ENCODE results near the gene SLC17A3.

Gene SLC17A3, protein sequence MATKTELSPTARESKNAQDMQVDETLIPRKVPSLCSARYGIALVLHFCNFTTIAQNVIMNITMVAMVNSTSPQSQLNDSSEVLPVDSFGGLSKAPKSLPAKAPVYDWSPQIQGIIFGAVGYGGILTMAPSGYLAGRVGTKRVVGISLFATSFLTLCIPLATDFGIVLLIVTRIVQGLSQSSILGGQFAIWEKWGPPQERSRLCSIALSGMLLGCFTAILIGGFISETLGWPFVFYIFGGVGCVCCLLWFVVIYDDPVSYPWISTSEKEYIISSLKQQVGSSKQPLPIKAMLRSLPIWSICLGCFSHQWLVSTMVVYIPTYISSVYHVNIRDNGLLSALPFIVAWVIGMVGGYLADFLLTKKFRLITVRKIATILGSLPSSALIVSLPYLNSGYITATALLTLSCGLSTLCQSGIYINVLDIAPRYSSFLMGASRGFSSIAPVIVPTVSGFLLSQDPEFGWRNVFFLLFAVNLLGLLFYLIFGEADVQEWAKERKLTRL

DNA sequence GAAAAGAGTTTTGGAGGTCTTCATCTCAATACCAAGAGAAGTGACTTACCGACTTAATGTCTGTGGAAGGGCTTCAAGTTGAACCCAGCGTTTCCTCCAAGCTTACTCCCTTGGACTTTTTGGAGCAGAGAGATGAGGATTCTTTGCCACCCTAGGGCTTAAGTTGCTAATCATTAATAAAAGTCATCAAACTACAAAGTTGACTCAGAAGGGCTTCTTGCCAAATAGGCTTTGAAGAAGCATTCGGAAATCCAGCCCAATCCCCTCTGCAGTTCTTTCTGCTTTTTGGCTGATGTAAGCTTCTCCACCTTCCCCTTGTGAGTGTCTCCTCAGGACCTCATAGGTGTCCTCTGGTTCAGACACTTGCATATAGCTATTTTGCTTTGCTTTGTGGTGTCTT, at the start of gene SLC17A3:
Gene SLC17A3 (minus strand): TSS at position 126 of the 400 bp plus-strand sequence. CDS start 5,856 bp downstream, outside the sequence.
- peak; percentile 20 for DNase-seq

DNA sequence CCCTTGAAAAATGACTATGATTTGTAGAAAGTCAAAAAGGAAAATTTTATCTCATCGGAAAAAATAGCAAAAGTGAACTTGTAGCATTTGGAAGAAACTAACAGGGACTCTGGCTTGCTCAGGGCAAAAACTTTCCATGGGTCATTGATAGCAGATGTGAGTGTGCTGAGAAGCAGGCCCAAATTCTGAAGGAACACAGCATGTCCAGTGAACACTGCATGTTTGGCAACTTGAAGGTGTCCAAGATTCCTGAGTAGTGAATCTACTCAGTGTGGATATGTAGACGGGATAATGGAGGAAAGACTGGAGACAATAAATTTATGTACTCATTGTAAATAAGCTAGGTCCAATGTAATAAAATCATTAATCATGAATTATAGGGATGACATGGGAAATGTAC, 48.3 kb upstream of the SLC17A3 start:
- DNase-seq, result no peak

DNA sequence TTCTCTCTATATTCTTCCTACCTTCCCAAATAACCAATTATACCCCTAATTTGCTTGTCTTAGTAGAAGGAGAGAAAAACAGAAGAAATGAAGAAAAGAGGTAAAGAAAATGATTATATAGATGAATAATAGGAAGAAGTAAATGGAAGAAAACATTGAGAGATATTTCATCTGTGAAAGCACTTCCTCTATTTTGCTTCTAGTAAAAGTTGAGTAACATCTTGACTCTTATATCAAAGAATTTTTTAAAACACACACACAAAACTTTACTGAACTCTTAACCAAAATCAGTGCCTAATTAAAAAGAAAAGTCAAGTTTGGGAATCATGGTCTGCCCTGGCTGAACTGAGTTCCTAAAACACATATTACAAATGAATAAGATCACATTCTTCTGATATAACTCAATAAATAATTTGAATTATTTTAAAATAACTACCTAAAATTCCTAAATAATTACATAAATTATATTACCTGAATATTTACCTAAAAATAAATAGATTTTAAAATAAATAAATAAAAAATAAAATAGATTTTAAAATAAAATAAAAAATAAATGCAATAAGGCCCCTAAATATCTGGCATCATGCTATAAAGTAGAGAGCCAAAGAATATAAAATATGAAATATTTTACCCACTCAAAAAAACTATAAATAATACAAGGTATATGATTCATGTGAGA, 47.6 kb upstream of the SLC17A3 start:
- no peak for DNase-seq

DNA sequence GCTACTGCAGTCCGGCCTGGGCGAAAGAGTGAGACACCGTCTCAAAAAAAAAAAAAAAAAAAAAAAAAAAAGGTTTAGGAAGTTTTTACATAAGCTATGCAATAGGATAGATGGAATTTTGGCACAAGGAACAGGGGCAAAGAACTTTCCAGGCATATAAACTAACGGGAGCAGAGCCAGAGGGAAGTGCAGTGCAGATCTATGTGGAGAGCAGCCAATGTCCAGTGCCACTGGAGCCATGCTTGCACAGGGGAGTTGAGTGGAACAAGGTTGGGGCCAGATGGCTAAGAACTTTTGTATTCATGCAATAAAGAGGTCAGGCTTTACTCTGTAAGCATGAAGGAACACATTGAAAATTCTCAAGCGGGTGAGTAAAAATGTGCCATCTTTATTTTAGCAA, 45.6 kb upstream of the SLC17A3 start:
- no peak for DNase-seq

DNA sequence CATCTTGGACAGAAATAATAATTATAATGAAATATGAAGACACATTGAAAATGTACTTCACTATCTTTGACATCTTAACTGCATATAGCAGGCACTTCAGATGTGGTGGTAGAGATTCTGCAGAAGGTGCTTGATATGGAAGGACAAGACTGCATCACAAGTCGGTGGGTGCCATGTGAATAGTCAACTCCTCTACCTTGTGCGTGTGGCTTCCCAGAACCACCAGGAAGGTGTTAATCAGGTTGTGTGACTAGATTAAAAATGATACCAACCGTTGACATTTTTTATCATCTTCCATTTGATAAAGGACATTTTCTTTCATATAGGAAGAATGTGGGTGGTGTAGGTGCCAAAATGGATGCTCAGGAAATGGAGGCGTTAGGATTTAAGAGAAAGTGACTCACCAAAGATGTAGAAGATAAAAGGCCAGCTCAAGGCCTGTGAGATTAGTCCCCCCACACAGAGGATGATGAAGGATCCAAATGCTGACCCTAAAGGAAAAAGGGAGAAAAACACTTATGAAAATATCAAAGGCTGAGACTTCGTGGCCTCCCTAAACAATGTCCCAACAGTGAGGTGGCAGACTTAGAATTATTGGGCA, 44.1 kb upstream of the SLC17A3 start:
- DNase-seq, result no peak

DNA sequence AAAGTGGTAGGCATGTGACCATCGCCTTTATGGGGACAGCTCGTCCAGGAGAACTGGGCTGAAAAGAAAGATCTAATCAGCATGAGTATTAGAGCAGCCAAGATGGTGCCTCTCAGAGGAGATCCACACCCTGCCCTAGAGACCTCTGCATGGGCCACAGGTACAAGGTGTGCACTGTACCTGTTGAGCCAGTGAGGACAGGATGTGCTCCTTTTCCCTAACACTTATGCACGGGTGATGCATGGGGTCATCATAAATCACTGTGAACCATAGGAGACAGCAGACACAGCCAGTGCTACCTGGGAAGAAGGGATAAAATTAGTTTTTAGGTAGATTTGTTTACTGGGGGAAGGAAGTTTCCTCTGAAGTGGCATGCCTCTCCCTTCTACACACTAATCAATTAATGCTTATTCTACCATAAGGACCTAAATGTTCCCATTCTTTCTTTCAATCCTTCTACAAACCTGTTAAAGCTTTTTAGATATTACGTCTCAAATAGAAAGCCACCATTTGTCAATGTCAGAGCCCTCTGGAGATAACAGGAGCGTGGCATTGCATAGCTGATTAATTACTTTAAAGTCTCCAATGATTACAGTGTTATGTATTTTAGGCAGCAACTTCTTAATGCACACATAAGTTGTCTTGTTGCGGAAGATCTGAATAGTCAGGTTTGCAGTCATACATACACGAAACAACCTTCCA, 42.9 kb upstream of the SLC17A3 start:
- no peak for DNase-seq

DNA sequence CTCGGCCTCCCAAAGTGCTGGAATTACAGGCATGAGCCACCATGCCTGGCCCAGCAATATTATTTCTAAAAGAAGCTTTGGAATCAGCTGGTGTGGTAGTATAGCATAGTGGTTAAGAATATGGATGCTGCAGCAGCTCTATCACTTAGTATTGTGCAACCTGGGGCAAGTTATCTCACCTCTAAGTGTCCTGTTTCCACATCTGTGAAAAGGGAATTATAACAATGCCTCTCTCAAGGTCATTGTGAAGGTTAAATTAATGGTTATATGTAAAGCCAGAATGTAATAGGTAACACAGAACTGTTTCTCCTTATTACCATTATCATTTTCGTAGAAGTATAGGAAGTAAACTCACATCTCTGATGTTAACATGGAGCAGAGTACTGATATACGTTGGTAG, 42.3 kb upstream of the SLC17A3 start:
- no peak for DNase-seq

DNA sequence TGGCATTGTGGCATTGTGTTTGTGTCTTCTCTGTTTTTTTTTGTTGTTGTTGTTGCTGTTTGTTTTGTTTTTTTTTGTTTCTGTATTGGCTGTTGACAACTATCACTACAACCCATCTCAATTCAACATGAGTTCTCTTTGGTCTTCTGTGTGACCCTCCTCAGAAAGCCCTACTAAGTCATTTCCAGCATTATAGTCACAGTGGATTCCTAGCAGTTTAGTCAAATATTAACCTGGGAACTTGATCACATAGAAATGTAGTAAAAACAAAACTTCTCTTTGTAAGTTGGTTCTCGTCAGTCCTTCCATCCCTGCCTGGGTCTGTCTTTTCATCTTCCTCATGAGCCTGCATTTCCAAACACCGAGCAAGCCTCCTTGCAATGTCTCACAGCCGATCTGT, 39.7 kb upstream of the SLC17A3 start:
- DNase-seq, result no peak

DNA sequence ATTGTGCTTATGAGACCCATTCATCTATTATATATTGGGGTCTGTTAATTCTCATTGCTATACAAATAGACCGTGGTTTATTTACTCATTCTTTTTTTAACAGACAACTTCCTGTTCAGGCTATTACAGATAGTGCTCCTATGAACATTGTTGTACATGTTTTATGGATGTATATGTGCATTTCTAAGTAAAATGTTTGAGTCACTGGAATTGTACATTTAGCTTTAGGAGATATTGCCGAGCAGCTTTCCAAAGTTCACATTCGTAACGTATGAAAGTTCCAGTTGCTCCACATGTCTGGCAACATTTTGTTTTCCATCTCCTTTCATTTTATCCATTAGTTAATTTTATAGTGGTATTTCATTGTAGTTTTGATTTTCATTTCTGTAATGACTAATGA, 37.3 kb upstream of the SLC17A3 start:
- DNase-seq, result no peak

DNA sequence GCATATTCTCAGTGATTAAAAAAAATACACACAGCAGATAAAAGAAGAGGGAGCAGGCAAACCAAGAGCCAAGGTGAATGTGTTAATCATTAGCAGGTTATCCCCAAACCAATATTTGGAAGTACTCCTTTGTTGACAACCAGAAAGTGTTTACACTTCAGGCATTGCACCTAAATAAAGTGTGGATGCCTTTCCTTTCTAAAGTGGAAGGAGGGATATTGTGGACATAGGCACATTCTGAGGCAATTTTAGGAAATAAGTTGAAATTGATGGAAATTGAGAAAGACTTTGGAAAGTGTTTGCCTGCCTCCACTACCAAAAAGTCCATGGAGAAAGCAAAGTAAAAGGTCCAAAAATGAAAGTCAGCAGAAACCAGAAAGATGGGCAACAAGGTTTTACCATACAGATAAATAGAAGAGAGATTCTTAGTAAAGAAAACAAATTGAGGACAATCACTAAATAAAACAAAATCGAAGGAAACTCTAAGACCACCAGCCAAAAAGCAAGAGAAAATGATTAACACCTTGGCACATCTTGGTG, 33.5 kb upstream of the SLC17A3 start:
- no peak for DNase-seq

DNA sequence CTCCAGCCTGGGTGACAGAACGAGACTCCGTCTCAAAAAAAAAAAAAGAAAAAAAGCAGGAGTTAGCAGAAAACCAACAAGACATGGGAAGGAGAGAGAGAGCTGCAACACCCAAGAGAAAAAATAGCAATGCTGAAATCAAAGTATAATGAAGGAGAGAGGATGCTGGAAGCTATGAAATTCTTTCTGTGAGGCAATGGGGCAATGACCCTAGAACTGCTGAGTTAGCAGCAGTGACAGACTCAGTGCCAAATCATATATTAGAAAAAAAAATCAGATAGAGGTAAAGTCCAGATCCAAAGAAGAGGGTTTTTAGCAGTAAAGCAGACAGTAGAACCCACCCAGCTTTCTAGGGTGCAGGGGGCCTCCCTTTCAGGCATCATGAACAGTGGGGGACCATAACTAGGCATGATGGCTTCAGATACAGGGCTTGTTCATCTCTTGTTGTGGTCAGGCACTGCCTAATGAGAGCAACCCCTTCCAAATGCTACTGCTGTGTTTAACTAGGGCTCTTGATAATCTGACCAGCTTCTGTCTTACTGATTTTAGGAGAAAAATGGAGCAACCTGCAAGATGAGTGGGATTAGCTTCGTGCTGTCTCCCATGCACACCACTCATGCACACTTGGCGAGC, 29.5 kb upstream of the SLC17A3 start:
- no peak for DNase-seq

DNA sequence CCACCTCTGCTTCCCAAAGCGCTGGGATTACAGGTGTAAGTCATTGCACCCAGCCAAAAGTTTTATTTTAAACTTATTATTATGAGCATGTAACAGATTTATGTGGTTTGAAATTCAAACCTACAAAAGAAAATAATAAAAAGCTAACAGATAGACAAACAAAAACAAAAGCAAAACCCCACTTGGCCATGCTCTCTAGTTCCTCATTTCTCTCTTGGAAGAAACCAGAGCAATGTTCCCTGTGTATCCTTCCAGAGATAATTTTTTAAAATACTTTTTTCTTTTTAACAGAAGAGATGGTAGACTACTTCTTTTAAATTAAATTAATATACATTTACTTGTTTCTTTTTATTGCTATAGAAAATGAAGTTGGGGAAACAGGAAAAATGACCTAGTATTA, 28.0 kb upstream of the SLC17A3 start:
- no peak for DNase-seq

DNA sequence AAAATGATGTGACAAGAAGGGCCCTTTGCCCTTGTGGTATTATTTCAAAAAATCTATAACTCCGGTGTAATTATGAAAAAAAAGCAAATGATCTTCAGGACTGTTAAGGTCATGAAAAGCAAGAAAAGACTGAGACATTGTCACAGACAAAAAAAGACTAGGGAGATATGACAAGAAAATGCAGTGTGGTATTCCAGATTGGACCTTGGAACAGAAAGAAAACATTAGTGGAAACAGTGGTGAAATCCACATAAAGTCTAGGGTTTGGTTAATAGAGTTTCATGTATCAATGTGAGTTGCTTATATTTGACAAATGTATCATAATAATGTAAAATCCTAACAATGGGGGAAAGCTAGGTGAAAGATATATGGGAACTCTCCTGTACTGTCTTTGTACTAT, 26.8 kb upstream of the SLC17A3 start:
- no peak for DNase-seq

DNA sequence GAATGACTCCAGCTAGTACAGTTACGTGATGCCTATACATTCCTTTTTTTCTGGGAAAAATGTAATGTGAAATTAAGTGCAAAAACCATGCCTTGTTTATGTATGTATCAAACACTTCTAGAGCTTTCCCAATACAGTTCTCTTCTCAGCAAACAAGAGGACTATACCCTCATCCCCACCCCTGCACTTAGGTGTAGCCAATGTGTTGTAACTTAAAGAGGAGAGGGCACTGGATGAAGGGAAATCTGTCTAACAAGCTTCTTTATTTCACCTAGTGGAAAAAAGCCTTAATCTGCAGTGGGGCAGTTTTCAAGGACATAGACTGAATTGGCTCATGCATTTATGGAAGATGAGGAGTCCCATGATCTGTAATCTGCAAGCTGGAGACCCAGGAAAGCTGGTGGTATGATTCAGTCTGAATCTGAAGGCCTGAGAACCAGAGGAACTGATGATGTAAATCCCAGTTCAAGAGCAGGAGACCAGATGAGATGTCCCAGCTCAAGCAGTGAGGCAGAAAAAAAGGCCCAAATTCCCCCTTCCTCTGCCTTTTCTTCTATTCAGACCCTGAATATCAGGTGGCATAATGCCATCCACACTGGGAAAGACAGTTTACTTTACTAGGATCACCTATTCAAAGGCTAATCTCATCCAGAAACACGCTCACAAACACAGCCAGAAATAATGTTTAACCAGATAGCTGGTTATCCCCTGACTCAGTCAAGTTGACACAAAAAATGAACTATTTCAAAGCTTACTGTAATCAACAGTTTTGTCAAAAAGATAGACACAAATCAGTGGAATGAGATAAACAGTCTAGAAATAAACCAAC, 25.8 kb upstream of the SLC17A3 start:
- DNase-seq, result peak; percentile 63

DNA sequence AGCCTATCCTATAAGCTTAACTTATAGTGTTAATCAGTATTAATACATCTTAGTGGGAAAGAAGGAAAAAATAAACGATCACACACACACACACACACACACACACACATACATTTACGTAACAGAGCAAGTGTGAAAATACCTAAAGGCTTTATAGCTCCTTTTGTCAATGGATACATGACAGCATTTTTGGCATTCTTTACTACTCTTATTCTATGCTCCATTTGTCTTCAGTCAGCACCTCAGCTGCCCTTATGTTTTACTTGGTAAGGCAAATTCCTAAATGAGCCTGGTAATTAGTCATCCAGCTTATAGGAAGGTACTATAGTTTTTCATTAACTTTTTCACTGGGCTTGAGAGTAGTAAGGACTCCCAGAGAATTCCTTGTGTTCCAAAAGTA, 25.1 kb upstream of the SLC17A3 start:
- DNase-seq, result peak; percentile 82

DNA sequence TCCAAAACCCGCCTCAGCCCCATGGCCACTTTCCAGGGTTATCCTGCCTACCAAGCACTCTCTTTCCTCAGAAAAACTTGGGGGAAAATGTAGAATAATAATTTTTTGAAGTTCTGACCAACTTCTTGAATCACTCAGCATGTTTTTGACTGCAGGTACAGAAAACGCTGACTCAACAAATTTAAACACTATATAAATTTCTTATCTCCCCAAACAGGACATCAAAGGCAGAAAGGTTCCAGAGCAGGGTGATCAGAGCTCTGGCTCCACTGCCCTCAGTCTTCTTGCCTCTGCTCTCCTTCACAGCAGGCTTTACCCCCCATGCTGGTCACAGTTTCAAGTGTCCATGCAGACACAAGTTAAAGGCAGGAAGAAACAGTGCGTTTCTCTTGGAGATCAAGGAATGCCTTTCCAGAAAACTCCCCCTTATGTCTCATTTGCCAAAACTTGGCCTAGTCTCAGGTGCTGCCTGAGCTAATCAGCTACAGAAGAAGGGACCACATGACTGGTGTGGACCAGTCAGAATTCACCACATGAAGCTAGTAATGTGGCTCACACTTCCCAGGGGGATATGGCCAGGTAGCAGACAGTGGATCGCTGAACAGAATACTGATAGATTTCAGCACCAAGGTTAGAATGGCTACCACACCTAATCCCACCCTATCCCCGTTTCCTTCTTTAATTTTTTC, 24.4 kb upstream of the SLC17A3 start:
- peak; percentile 17 for DNase-seq

DNA sequence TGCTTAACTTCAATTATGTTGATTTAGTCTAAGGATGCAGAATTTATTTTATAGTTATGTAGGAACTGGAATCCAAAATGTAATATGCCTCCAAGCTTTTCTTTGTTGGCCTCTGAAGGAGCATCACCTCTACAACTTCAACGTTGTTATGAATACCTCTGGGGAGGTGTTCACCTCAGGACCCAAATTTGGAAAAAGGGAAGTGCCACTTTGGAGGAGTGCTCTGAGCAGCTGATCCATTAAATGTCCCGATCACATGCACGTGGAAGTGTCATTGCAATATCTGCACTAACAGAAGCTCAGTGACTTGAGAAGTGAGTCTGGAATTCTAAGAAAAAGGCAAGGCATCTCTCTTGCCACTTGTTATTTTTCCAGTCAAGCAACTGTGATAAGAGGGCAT, 22.2 kb upstream of the SLC17A3 start:
- DNase-seq, result no peak

DNA sequence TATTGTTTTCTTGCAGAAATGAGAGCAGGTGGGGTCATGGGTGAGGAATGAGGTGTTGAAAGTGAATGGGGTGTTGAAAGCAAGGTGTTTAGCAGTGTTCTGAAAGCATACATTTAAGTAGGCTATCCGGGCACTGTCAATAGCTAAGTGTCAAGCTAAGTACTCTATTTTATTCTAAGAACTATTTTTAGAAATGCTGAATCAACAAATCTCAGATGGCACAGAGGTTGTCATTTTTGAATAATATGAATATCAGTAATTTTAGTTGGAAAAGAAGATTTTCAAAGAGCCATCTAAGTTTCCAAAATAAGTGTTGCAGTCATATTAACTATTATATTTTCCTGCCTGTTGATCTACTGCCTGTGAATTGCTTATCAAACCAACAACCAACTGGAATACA, 21.7 kb upstream of the SLC17A3 start:
- no peak for DNase-seq

DNA sequence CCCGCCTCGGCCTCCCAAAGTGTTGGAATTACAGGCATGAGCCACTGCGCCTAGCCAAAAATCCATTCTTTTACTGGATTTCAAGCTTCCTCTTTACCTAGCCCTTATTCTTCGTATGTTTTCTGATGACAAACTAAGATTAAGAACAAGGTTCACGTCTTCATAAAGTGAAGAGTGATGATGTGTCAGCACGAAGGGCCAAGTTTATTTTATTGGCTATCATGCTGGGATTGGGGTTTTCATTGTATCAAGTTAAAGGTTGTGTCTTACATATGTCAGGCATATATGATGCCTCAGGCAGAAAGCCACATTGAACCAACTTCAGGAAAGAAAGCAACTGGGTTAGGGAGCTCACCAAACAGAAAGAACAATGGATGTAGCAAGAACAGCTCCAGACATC, 19.7 kb upstream of the SLC17A3 start:
- DNase-seq, result no peak

DNA sequence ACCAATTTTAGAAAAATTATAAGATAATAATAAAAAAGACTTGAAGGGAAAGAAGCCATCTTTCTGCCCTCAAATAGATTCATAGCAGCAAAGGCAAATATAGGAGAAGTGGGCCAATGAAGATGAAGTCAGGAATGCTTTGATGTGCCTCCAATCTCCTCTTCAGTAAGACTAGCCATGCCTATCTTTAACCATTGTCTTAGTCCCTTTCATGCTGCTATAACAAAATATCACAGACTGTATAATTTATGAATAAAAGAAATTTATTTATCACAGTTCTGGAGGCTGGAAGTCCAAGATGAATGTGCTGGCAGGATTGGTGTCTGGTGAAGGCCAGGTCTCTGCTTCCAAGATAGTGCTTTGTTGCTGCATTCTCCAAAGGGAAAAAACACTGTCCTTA, 18.8 kb upstream of the SLC17A3 start:
- no peak for DNase-seq
